LNCAP (cell line): ENCODE data around the gene SLC2A10.

ENCODE experiments used
- TF ChIP-seq, protein P1 (sequence below): fragments of 450-650 bp; IDR thresholded peaks from 2 replicates; pipeline ENCODE4 v1.5.1; 2017; ENCODE audit warnings: mild to moderate bottlenecking

SLC2A10 gene

DNA sequence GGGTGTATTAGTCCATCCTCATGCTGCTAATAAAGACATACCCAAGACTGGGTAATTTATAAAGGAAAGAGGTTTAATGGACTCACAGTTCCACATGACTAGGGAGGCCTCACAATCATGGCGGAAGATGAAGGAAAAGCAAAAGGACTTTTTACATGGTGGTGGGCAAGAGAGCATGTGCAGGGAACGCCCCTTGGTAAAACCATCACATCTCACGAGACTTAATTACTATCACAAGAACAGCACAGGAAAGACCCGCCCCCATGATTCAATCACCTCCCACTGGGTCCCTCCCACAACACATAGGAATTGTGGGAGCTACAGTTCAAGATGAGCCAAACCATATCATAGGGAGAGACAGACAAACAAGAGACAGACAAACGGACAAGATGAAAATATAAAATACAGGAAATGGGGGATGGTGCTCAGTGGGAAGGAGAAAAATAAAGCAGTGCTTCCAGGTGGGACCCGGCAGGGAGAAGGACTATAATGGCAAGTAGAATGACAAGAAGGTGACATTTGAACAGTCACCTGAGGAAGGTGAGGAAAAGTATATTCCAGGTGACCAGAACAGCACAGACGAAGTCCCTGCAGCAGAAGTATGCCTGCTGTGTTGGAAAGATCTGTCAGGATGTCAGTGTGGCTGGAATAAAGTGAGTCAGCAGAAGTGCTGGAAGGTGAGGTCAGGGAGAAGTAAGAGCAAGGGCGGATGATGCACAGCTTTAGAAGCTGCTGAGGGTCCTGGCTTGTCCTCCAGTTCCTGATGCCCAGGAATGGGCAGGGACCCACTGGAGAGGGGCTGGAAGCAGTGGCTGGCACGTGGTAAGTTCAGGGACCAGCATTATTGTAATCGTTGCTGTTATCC, 61.1 kb downstream of the SLC2A10 start:
- TF ChIP-seq, protein P1, sequence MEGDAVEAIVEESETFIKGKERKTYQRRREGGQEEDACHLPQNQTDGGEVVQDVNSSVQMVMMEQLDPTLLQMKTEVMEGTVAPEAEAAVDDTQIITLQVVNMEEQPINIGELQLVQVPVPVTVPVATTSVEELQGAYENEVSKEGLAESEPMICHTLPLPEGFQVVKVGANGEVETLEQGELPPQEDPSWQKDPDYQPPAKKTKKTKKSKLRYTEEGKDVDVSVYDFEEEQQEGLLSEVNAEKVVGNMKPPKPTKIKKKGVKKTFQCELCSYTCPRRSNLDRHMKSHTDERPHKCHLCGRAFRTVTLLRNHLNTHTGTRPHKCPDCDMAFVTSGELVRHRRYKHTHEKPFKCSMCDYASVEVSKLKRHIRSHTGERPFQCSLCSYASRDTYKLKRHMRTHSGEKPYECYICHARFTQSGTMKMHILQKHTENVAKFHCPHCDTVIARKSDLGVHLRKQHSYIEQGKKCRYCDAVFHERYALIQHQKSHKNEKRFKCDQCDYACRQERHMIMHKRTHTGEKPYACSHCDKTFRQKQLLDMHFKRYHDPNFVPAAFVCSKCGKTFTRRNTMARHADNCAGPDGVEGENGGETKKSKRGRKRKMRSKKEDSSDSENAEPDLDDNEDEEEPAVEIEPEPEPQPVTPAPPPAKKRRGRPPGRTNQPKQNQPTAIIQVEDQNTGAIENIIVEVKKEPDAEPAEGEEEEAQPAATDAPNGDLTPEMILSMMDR = no peak

DNA sequence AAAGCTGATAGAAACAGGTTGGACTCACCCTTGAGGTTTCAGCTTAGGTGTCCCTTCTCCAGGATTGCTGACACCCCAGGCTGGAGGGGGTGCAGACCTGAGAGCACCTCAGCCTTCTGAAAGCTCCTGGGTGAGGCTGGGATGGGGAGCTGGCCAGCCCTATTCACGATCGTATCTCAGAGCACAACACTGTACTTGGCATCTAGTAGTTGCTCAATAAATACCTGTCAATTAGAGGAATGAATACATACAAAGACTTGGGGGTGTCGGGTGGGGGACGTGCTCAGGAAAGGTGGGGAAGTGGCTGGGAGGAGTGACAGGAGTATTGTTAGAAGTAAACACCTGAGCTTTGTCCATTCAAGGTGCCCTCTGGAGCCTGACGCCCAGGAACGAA, 61.7 kb downstream of the SLC2A10 start:
- TF ChIP-seq, protein P1 = no peak

DNA sequence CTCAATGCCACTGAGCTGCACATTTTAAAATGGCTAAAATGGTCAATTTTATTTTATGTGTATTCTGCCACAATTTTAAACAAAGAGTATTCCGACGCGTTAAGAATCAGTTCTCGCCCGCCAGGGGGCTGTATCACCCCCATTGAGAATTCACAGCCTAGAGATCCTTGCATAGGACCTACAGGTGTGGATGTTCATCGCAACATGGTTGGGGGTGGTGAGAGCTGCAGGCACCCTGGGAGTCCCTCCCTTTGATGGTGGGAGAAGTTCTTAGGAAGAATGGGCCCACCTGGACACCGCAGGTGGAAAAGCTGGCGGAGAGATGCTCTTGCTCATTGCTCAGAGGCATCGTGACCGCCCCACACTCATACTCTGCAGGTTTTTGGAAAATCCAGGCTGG, 63.5 kb downstream of the SLC2A10 start:
- TF ChIP-seq, protein P1 = peak; percentile 40; the same call in 1 of the 2 replicates

DNA sequence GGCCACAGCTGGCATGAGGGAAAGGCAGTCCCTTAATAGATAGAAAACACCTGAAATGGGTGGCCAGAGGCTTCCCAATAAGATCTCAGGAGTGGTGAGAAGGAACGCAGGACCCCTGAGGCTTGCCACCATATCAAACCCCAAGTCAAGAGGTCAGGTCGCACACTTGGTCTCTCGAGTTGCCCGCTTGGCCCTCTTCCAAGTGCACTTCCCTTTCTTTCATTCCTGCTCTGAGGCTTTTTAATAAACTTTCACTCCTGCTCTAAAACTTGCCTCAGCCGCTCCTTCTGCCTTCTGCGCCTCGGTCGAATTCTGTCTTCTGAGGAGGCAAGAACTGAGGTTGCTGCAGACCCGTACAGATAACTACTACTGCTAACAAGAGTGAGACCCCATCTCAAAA, 64.2 kb downstream of the SLC2A10 start:
- TF ChIP-seq, protein P1 = no peak

DNA sequence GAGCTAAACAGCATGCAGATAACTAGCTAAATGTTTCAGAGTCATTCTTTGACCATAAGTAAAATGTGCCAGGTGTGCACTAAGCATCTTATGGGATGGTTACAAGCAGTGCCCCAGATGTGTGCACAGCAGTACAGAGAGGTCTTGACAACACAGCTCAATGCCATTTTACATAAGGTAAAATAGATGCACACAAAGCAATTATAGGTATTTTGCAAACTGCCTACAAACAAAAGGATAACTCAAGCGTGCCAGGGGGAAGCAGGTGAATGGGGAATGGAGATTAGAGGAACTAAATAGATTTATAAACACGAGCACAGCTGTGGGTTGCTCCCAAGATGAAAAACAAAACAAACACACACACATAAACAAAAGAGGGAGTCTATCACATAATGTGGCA, 64.8 kb downstream of the SLC2A10 start:
- TF ChIP-seq, protein P1 = no peak

DNA sequence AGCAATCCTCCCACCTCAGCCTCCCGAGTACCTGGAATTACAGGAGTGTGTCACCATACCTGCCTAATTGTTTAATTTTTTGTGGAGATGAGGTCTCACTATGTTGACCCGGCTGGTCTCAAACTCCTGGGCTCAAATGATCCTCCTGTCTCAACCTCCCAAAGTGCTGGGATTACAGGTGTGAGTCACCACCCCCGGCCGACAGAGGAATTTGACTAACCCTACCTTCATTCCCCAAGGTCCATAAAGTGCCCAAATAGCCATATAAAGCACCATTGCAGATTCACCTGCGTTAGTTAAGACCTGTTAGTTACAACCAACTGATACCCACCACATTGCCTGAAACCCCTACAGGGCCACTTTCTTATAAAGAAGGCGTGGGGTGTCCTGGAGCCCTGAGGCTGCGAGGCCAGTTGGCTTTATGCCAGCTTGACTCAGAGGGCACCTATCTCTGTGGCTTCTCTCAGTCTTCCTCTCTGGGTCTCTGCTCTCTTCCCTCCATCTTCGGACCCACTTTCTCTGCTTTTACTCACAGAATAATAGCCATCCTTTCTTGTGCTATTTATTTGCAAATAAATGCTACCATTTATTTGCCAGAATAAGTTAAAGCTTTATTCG, 65.6 kb downstream of the SLC2A10 start:
- TF ChIP-seq, protein P1 = no peak

DNA sequence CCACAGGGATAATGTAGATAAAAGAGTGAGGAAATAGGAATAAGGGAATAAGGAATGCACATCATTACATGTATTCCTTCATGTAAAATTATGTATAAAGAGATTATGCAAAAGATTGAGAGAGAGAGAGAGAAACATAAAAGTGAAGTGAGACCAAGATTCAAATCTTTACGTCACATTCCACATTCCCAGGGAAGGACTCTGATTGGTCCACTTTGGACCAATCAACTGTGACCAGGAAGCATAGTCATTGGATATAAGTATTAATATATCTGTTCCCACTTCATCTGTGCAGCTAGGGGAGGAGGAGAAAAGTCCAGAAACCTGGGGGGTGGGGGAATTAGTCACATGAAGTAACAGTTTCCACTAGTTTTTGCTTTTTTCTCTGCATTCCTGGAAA, 66.4 kb downstream of the SLC2A10 start:
- TF ChIP-seq, protein P1 = no peak
